ENCODE measurements around the gene FRG1.
"Not testable (repeated sequence)": the region's sequence is repeated elsewhere in the genome, so short reads cannot be mapped to it uniquely, and the experiment has no call there.

FRG1 gene

DNA sequence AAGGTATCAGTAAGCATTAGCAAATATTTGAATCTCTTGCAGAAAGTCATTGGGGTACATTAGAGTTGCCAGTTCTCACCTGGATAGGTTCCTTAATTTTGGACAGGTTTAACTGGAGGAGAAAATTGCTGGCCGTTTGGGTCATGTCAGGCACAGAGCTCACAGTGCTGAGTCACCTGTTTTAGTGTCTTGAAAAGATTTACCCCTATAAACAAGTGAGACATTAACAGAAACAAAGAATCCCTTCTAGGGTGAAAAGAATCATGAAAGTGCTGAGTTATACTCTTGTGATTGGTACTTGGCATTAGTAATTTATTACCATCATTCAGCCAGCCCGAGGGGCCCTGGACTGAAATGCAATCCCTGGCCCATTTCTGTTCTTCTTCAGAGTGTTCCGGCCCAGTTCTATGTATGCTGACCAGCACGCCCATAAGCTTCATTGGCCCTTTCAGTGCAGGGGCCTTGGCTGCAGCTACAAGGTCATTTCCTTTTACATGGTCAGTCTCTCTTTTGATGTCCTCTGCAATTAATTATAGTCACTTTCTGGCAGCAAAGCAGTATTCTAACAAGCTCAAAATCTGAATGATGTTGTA, 45.1 kb downstream of the FRG1 start:
- DNase-seq, result not testable (repeated sequence)

DNA sequence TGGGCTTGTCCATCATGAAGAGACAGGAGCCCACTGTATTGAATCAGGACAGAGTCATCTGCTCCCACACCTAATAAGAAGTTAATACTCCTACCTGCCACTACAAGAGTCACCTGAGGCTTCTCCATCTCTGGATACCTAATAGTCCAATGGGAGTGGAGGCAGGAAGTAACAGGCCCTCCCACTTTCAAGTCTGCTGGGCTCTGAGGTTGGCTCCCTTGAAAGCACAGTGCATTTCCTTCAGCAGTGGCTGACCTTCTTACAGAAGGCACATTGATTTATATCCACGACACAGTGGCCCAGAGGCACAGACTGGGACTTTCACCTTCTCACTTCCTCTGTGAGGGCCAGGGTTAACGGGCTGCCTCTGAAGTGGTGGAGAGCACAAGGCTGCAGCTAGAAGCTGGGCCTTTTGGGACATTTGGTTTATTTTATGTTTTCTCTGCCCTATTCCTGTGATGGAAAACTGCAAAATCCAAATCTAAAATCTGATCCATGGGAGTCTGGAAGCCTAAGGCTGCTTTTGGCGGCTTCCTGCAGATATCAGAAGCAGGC, 48.3 kb downstream of the FRG1 start:
- no peak for DNase-seq

DNA sequence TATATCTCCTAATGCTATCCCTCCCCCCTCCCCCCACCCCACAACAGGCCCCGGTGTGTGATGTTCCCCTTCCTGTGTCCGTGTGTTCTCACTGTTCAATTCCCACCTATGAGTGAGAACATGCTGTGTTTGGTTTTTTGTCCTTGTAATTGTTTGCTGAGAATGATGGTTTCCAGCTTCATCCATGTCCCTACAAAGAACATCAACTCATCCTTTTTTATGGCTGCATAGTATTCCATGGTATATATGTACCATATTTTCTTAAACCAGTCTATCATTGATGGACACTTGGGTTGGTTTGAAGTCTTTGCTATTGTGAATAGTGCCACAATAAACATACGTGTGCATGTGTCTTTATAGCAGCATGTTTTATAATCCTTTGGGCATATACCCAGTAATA, 49.3 kb downstream of the FRG1 start:
- DNase-seq, result not testable (repeated sequence)
